ENCODE data around the gene ASIC4. TPM values are rescaled to one million over a fixed set of nuclear protein-coding genes. Genes with fewer than 3 reads are reported as not detected.

Gene ASIC4
- total RNA-seq, 4 donors from 2014 or later = not detected

DNA sequence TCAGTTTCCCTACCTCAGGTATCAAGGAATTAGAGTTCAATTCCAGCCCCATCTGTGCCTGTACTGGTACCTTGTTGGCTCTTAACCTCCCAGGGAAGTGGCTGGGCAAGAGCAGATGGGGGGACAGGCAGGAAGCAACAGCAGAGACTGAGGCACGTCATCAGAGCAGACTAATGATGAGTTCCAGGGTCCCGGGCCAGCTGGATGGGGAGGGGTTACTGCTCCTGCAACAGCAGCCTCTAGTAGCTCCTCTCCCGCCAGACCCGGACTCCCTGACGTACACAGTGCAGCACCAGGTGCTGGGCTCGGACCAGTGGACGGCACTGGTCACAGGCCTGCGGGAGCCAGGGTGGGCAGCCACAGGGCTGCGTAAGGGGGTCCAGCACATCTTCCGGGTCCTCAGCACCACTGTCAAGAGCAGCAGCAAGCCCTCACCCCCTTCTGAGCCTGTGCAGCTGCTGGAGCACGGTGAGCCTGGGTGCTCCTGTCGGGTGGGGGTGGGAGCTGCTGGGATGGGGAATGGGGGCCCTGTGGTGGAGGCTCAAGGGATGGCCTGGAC is 41.6 kb upstream of the ASIC4 start:
- Histone ChIP-seq H3K27ac (peak overlapping the region in 2 of 4 donors; percentile 4 to 19), H3K4me3 (no peak overlapping the region), H3K36me3 (no peaks in the 10 kb centered on the region), H3K27me3 (peaks cover 0 to 26% (median 0%) of the 10 kb centered on the region in 4 donors), H3K4me1 (peaks cover 3 to 22% (median 7%) of the 10 kb centered on the region in 3 donors), H3K9me3 (no peaks in the 10 kb centered on the region)
- no peak for TF ChIP-seq POLR2A (IDR thresholded peaks at IDR 0.05)
- TF ChIP-seq, protein P1, sequence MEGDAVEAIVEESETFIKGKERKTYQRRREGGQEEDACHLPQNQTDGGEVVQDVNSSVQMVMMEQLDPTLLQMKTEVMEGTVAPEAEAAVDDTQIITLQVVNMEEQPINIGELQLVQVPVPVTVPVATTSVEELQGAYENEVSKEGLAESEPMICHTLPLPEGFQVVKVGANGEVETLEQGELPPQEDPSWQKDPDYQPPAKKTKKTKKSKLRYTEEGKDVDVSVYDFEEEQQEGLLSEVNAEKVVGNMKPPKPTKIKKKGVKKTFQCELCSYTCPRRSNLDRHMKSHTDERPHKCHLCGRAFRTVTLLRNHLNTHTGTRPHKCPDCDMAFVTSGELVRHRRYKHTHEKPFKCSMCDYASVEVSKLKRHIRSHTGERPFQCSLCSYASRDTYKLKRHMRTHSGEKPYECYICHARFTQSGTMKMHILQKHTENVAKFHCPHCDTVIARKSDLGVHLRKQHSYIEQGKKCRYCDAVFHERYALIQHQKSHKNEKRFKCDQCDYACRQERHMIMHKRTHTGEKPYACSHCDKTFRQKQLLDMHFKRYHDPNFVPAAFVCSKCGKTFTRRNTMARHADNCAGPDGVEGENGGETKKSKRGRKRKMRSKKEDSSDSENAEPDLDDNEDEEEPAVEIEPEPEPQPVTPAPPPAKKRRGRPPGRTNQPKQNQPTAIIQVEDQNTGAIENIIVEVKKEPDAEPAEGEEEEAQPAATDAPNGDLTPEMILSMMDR (IDR thresholded peaks at IDR 0.05) = no peak
- DNase-seq = no peak
- intact Hi-C loops (cut with DNase I) = no loop called here
- WGBS, 2 donors = 100% methylated on average over 1 of the region's 12 CpGs; no CpG with 5 or more reads in 1 of the 2 donors

DNA sequence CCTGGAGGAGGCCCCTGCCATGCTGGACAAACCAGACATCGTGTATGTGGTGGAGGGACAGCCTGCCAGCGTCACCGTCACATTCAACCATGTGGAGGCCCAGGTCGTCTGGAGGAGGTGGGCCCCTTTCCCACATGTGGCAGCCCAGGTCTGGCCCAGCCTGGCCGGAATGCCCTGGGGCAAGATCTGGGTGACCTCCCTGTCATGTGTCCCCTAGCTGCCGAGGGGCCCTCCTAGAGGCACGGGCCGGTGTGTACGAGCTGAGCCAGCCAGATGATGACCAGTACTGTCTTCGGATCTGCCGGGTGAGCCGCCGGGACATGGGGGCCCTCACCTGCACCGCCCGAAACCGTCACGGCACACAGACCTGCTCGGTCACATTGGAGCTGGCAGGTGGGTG is 40.8 kb upstream of the ASIC4 start:
- H3K4me3 ChIP-seq = no peak overlapping the region
- 88% methylated on average over 12 of the region's 18 CpGs; no CpG with 5 or more reads in 1 of the 2 donors for WGBS, 2 donors
- peaks cover 3 to 19% (median 7%) of the 10 kb centered on the region in 3 donors for H3K4me1 ChIP-seq
- DNase-seq = no peak
- no peaks in the 10 kb centered on the region for H3K36me3 ChIP-seq
- TF ChIP-seq, protein P1 (IDR thresholded peaks at IDR 0.05) = no peak
- TF ChIP-seq POLR2A (IDR thresholded peaks at IDR 0.05) = no peak
- H3K27ac ChIP-seq = peak overlapping the region in 1 of 4 donors; percentile 19
- intact Hi-C loops (cut with DNase I) = no loop called here
- peaks cover 0 to 26% (median 0%) of the 10 kb centered on the region in 4 donors for H3K27me3 ChIP-seq
- H3K9me3 ChIP-seq = no peaks in the 10 kb centered on the region

DNA sequence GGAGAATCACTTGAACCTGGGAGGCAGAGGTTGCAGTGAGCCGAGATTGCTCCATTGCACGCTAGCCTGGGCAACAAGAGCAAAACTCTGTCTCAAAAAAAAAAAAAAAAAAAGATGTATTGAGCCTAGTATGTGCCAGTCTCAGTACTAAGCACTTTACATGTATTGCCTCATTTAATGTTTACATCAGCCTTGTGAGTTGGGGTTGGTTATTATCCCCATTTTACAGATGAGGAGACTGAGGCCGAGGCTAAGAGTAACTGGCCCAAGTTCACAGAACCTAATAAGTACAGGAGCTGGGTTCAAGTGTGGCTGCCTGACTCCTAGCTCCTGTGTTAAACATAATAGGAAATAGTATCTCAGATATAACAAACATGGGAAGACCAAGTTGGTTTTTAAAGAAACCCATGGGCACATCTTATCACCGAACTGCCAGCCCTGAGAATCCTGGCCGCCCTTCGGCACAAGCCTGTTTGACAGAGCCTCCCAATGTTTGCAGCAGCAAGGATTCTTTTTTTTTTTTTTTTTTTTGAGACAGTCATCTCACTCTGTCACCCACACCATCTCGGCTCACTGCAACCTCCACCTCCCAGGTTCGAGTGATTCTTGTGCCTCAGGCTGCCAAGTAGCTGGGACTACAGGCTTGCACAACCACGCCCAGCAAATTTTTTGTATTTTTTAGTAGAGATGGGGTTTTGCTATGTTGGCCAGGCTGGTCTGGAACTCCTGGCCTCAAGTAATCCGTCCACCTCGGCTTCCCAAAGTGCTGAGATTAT is 39.8 kb upstream of the ASIC4 start:
- whole genome bisulfite sequencing, 2 donors = 69 to 70% methylated on average over 11 of the region's 11 CpGs
- no peak for TF ChIP-seq POLR2A (IDR thresholded peaks at IDR 0.05)
- TF ChIP-seq, protein P1 (IDR thresholded peaks at IDR 0.05) = no peak
- no peaks in the 10 kb centered on the region for H3K9me3 ChIP-seq
- no peak overlapping the region for H3K4me3 ChIP-seq
- peaks cover 2 to 18% (median 7%) of the 10 kb centered on the region in 3 donors for H3K4me1 ChIP-seq
- peaks cover 0 to 26% (median 0%) of the 10 kb centered on the region in 4 donors for H3K27me3 ChIP-seq
- H3K36me3 ChIP-seq = no peaks in the 10 kb centered on the region
- DNase-seq = no peak
- no peak overlapping the region for H3K27ac ChIP-seq
- intact Hi-C loops (cut with DNase I) = loop anchor here (5.0 kb wide), 1 partner anchor 48 kb away; no protein-coding TSS in a partner anchor

DNA sequence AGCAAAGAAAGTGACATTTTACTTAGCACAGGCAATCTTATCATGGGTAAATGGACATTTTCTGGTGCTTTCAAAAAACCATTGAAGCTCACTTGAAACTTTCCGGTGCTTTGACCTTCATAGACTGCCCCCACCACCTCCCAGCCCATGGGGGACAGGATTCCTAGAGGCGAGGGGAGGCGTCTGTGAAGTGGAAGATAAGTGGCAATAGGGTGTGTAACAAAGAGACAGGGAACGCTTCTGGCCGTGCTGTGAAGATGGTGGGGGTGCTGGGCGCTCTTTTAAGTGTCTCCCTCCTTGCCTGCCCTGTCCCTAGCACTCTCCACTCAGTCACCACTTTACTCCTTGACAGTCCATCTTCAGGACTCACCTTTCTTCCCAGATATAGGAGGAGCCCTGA is 39.0 kb upstream of the ASIC4 start:
- Histone ChIP-seq H3K27ac (peak overlapping the region in 1 of 4 donors; percentile 29), H3K9me3 (no peaks in the 10 kb centered on the region), H3K36me3 (no peaks in the 10 kb centered on the region), H3K27me3 (peaks cover 0 to 26% (median 0%) of the 10 kb centered on the region in 4 donors), H3K4me3 (no peak overlapping the region), H3K4me1 (peaks cover 0 to 18% (median 7%) of the 10 kb centered on the region in 3 donors)
- TF ChIP-seq, protein P1 (IDR thresholded peaks at IDR 0.05) = no peak
- no peak for TF ChIP-seq POLR2A (IDR thresholded peaks at IDR 0.05)
- WGBS, 2 donors = 52 to 97% methylated on average over 5 to 6 of the region's 6 CpGs
- intact Hi-C loops (cut with DNase I) = loop anchor here (5.0 kb wide), 1 partner anchor 47 kb away; no protein-coding TSS in a partner anchor
- DNase-seq = no peak
